Smooth muscle cell (in vitro differentiated cells): Measurements from ENCODE around the gene KCNK10. TPM values are rescaled to one million over a fixed set of nuclear protein-coding genes. Genes with fewer than 3 reads are reported as not detected.

Experiments used
- DNase-seq: peaks from one replicate; lab custom pipeline; 2025; ENCODE audit not compliant: unreplicated experiment; lab: John Stamatoyannopoulos, UW
- H2AFZ ChIP-seq: fragments of 200-600 bp; sonication (generic); 2 replicates; pipeline ENCODE4 v1.6.0; 2016; ENCODE audit warnings: antibody characterized with exemption, low read depth, mild to moderate bottlenecking
- H3F3A ChIP-seq: fragments of 200-600 bp; sonication (generic); 2 replicates; pipeline ENCODE4 v1.6.0; 2017; ENCODE audit warnings: antibody characterized with exemption, low read depth
- H3K27ac ChIP-seq: fragments of 200-600 bp; sonication (generic); 2 replicates; pipeline ENCODE4 v1.5.1; 2016; ENCODE audit warnings: low read depth, mild to moderate bottlenecking
- H3K27me3 ChIP-seq: fragments of 200-600 bp; sonication (generic); 2 replicates; pipeline ENCODE4 v1.6.1; 2016; ENCODE audit warnings: low read depth, mild to moderate bottlenecking
- H3K36me3 ChIP-seq: fragments of 200-600 bp; sonication (generic); 2 replicates; pipeline ENCODE4 v1.5.1; 2016; ENCODE audit warnings: low read depth
- H3K4me1 ChIP-seq: fragments of 200-600 bp; sonication (generic); 2 replicates; pipeline ENCODE4 v1.5.1; 2016; ENCODE audit warnings: low read depth
- H3K4me2 ChIP-seq: fragments of 200-600 bp; sonication (generic); 2 replicates; pipeline ENCODE4 v1.6.0; 2016; ENCODE audit warnings: mild to moderate bottlenecking
- H3K4me3 ChIP-seq: fragments of 200-600 bp; sonication (generic); 2 replicates; pipeline ENCODE4 v1.5.1; 2016; ENCODE audit warnings: mild to moderate bottlenecking
- H3K79me2 ChIP-seq: fragments of 200-600 bp; sonication (generic); 2 replicates; pipeline ENCODE4 v1.6.0; 2016; ENCODE audit warnings: low read depth, mild to moderate bottlenecking
- H3K9ac ChIP-seq: fragments of 200-600 bp; sonication (generic); 2 replicates; pipeline ENCODE4 v1.6.0; 2016; ENCODE audit warnings: low read depth
- H3K9me3 ChIP-seq: fragments of 200-600 bp; sonication (generic); replicated peaks from 2 replicates; pipeline ENCODE4 v1.5.1; 2016; ENCODE audit warnings: low read depth
- H4K20me1 ChIP-seq: fragments of 200-600 bp; sonication (generic); 2 replicates; pipeline ENCODE4 v1.6.0; 2016; ENCODE audit warnings: low read depth
- WGBS: methylation state at CpG from one replicate; pipeline ENCODE4 v1.1.7; 2016; ENCODE audit warnings: low lambda C conversion rate; 5-methylcytosine and 5-hydroxymethylcytosine counted together
- polyA plus RNA-seq: library from polyadenylated mRNA; unstranded; fragments of >200 nt; fragmentation: Nextera tagmentation; extraction: Ambion mirVana; gene quantifications from 2 replicates; pipeline ENCODE4 v1.2.1, GENCODE V29; 2016
- total RNA-seq: library from RNA; depleted of rRNA; stranded (reverse); fragments of >200 nt; gene quantifications from 2 replicates; pipeline ENCODE4 v1.2.3, GENCODE V29; 2014
- TF ChIP-seq, protein P1 (sequence below): fragments of 200-600 bp; sonication (generic); IDR thresholded peaks from 2 replicates; pipeline ENCODE4 v1.5.1; 2017; ENCODE audit warnings: borderline replicate concordance, mild to moderate bottlenecking, antibody characterized with exemption; ENCODE audit not compliant: insufficient read depth, poor library complexity, severe bottlenecking

KCNK10 gene
- total and polyA plus RNA-seq, 2 experiments from 2014 or later = not detected

DNA sequence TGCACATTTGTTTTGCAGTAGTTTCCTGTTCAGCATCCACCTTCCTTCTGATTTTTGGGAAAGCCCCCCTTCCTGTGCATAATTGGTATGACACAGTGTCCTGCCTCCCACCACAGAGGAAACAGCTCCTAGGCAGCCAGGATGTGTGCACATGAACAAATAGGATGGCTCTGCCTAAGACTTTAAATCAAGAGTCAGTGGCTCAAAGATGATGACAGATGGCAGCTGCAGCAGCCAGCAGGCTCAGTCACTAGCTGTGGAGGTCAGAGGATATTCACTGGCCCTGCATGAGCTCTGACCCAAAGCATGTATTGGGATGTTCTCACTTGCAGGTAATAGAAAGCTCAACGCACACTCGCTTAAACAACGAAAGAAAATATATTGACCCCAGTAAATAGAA lies 90.3 kb downstream of the KCNK10 start:
- Histone ChIP-seq H3K4me3 (no peak overlapping the region), H3F3A (no peaks in the 10 kb centered on the region), H3K27me3 (no peaks in the 10 kb centered on the region), H3K27ac (no peak overlapping the region), H3K9me3 (no peaks in the 10 kb centered on the region), H3K79me2 (no peaks in the 10 kb centered on the region), H3K4me2 (no peak overlapping the region), H3K4me1 (peaks cover 12% of the 10 kb centered on the region), H2AFZ (no peak overlapping the region), H3K9ac (no peak overlapping the region), H3K36me3 (no peaks in the 10 kb centered on the region), H4K20me1 (no peaks in the 10 kb centered on the region)
- no peak for DNase-seq
- WGBS = 98% methylated on average over 3 of the region's 3 CpGs
- TF ChIP-seq, protein P1, sequence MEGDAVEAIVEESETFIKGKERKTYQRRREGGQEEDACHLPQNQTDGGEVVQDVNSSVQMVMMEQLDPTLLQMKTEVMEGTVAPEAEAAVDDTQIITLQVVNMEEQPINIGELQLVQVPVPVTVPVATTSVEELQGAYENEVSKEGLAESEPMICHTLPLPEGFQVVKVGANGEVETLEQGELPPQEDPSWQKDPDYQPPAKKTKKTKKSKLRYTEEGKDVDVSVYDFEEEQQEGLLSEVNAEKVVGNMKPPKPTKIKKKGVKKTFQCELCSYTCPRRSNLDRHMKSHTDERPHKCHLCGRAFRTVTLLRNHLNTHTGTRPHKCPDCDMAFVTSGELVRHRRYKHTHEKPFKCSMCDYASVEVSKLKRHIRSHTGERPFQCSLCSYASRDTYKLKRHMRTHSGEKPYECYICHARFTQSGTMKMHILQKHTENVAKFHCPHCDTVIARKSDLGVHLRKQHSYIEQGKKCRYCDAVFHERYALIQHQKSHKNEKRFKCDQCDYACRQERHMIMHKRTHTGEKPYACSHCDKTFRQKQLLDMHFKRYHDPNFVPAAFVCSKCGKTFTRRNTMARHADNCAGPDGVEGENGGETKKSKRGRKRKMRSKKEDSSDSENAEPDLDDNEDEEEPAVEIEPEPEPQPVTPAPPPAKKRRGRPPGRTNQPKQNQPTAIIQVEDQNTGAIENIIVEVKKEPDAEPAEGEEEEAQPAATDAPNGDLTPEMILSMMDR = no peak

DNA sequence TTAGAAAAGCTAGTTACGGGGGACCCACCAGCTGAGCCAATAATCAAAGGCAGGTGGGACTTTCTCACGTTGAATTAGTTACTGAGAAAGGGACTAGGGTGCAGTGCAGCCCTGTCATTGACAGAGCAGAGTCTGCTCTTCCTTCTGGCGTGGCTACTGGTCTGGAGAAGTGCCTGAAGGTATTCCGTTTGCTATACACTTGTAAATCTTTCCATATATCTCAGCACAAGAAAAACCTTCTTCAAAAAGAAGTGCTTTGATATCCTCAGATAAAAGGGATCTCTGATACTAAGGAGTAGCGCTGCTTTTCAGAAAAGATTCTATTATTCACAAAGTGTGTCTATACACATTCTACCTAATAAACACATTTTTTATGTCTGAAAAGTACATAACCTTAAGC lies 91.5 kb downstream of the KCNK10 start:
- Histone ChIP-seq H3K79me2 (no peaks in the 10 kb centered on the region), H3K36me3 (no peaks in the 10 kb centered on the region), H3K27me3 (no peaks in the 10 kb centered on the region), H3K9ac (no peak overlapping the region), H3K9me3 (no peaks in the 10 kb centered on the region), H4K20me1 (no peaks in the 10 kb centered on the region), H3F3A (no peaks in the 10 kb centered on the region), H2AFZ (no peak overlapping the region), H3K4me3 (no peak overlapping the region), H3K27ac (no peak overlapping the region), H3K4me2 (no peak overlapping the region), H3K4me1 (peaks cover 12% of the 10 kb centered on the region)
- TF ChIP-seq, protein P1 = no peak
- 79% methylated on average over 5 of the region's 5 CpGs for WGBS
- no peak for DNase-seq

DNA sequence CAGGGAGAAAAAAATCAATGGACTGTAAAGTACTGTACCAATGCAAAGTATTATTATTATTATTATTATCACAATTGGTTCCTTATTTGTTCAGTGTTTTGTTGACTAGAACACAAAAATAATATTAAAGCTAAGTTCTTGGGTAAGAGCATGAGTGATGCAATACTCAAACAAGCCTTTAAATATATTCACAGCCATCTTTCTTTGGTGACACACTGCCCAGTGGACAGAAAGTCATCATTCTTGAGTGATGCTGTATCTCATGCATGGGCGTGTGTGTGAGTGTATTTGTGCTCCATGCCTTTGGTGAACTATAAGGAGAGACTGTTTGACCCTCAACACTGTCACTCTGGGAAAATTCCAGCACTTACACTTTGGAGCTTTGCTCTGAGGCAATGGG lies 93.6 kb downstream of the KCNK10 start:
- Histone ChIP-seq H3F3A (no peaks in the 10 kb centered on the region), H3K27me3 (peaks cover 4% of the 10 kb centered on the region), H3K4me3 (no peak overlapping the region), H4K20me1 (no peaks in the 10 kb centered on the region), H3K27ac (no peak overlapping the region), H3K79me2 (no peaks in the 10 kb centered on the region), H3K9ac (no peak overlapping the region), H3K4me1 (peaks cover 16% of the 10 kb centered on the region), H3K9me3 (no peaks in the 10 kb centered on the region), H3K4me2 (no peak overlapping the region), H3K36me3 (no peaks in the 10 kb centered on the region), H2AFZ (no peak overlapping the region)
- 90% methylated on average over 1 of the region's 1 CpG for WGBS
- TF ChIP-seq, protein P1 = no peak
- DNase-seq = no peak

DNA sequence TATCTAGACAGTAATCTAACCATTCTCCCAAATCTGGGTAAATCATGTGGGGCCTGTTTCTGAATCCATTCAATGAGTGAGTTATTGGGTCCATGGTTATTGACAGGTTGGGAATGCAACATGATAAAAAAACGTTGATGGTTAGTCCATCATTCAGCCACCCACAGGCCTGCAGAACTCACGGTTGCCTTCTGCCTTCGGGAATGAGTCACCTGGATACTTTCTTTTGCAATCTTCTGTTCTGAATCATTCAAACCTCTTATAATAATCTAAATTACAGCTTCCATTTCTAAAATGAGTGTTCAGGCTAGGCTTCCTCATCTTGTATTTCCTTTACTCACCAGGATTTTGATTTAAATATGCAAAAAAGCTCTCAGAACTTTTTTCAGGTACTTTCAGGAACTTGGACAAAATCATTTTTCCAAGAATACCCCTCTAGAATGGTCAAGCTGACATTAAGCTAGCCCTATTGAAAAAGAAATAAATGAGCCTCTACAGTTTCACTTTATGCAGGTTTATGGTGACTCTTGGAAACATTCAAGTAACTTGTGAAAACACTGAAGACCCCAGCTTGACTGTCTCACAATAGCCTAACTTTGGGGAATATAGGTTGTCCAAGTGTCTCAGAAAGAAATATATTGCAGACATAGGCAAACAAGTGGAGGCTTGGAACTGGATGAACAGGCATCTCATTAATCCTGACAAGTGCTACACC lies 94.4 kb downstream of the KCNK10 start:
- no peaks in the 10 kb centered on the region for H3K36me3 ChIP-seq
- no peak overlapping the region for H3K4me3 ChIP-seq
- H3K4me2 ChIP-seq = no peak overlapping the region
- H3K4me1 ChIP-seq = peaks cover 15% of the 10 kb centered on the region
- peaks cover 4% of the 10 kb centered on the region for H3K27me3 ChIP-seq
- no peak for DNase-seq
- 50% methylated on average over 3 of the region's 3 CpGs for WGBS
- H4K20me1 ChIP-seq = no peaks in the 10 kb centered on the region
- H3K9me3 ChIP-seq = no peaks in the 10 kb centered on the region
- no peaks in the 10 kb centered on the region for H3K79me2 ChIP-seq
- no peak overlapping the region for H3K27ac ChIP-seq
- TF ChIP-seq, protein P1 = no peak
- H3F3A ChIP-seq = no peaks in the 10 kb centered on the region
- no peak overlapping the region for H3K9ac ChIP-seq
- H2AFZ ChIP-seq = no peak overlapping the region
